ENCODE results near the gene CDK6. TPM values are rescaled to one million over a fixed set of nuclear protein-coding genes. Genes with fewer than 3 reads are reported as not detected.

The CDK6 gene
- total RNA-seq, 1 experiment from 2014 or later = 38.7 TPM

DNA sequence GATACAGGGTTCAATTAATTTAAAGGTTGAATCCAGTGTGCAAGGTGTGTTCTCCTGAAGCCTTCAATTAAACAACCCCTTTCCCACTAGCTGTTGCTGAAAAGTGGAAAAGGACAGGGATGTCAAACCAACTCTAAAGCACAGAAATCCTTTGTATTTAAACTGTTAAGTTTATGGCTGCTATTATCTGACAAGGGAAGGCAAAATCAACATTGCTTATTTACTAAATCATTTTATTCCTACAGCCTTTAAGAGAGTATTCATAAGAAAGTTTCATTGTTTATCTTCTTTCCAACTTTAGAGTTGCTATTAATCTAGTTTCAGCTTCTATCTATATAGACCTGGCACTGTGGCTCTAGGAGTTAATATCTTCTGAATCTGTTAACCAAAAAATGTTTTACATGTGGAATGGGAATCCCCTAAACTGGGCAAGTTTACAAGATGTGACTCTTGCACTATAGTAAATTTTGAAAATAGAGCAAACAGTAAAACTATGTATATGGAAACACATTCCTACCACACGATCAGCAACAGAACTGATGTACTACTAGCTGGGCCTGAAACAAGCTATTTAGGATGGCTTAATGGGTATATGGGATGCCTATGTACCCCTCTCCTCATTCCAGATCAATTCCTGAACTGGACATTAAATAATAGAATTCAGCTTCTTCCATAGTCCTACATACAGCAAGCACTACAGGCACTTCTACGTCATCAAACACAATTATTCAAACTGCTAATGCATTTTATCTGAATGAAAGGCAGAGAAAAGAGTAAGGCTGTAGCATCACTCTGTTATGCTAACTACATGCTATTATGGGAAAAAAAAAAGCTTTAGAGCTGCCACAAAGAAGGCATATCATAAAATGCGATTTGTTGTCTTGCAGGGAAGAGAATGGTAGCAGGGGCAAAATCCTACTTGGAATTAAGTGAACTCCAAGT lies 52.8 kb downstream of the CDK6 start:
- Histone ChIP-seq H3K4me3 (ENCODE audit: low read length) (no peak overlapping the region), H3K9ac (ENCODE audit: low read length) (no peak overlapping the region), H4K20me1 (ENCODE audit: low read length) (no peaks in the 10 kb centered on the region), H3K9me2 (replicated peaks; ENCODE audit: low read length) (no peaks in the 10 kb centered on the region), H3K27me3 (ENCODE audit: low read length) (no peaks in the 10 kb centered on the region), H3F3A (ENCODE audit: low read length, unreplicated experiment) (no peaks in the 10 kb centered on the region), H2AFZ (ENCODE audit: low read length) (no peak overlapping the region), H3K4me1 (ENCODE audit: insufficient read depth, low read length) (peaks cover 23% of the 10 kb centered on the region), H3K79me2 (ENCODE audit: low read length) (peaks cover 76% of the 10 kb centered on the region), H3K4me2 (ENCODE audit: low read length) (no peak overlapping the region), H3K9me3 (ENCODE audit: low read length) (peaks cover 4% of the 10 kb centered on the region; the same call in 1 of the 2 replicates), H3K36me3 (ENCODE audit: low read depth, low read length) (peaks cover 1% of the 10 kb centered on the region; the same call in 1 of the 2 replicates), H3K27ac (ENCODE audit: low read length) (no peak overlapping the region)
- DNase-seq (no peak), ATAC-seq (peak; percentile 40)
- no TSS peak for BruUV-seq (replicated peaks)
- TF ChIP-seq EZH2 (IDR thresholded peaks at IDR 0.05; ENCODE audit: low read length, unreplicated experiment) (no peak), EZH2phosphoT487 (IDR thresholded peaks at IDR 0.05; ENCODE audit: borderline replicate concordance, low read length) (no peak)
- TF ChIP-seq, protein P1, sequence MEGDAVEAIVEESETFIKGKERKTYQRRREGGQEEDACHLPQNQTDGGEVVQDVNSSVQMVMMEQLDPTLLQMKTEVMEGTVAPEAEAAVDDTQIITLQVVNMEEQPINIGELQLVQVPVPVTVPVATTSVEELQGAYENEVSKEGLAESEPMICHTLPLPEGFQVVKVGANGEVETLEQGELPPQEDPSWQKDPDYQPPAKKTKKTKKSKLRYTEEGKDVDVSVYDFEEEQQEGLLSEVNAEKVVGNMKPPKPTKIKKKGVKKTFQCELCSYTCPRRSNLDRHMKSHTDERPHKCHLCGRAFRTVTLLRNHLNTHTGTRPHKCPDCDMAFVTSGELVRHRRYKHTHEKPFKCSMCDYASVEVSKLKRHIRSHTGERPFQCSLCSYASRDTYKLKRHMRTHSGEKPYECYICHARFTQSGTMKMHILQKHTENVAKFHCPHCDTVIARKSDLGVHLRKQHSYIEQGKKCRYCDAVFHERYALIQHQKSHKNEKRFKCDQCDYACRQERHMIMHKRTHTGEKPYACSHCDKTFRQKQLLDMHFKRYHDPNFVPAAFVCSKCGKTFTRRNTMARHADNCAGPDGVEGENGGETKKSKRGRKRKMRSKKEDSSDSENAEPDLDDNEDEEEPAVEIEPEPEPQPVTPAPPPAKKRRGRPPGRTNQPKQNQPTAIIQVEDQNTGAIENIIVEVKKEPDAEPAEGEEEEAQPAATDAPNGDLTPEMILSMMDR (conservative IDR thresholded peaks at IDR 0.05; ENCODE audit: low read depth, low read length) = no peak
- intact Hi-C loops (cut with micrococcal nuclease) = loop anchor here (5.0 kb wide), 2 partner anchors 41 to 151 kb away; no protein-coding TSS in a partner anchor
- ChIA-PET POLR2A (ENCODE audit: unreplicated experiment) (interaction anchor here (0.7 kb wide), 2 partner anchors 16 to 1225 kb away, joined by 3 to 6 read pairs; no protein-coding TSS in a partner anchor), CTCF (no interaction called here)

- intact Hi-C loops (cut with micrococcal nuclease) = loop anchor here (5.0 kb wide), 2 partner anchors 41 to 151 kb away; no protein-coding TSS in a partner anchor
- Histone ChIP-seq H3K9me2 (replicated peaks; ENCODE audit: low read length) (no peaks in the 10 kb centered on the region), H3K9me3 (ENCODE audit: low read length) (no peaks in the 10 kb centered on the region), H3F3A (ENCODE audit: low read length, unreplicated experiment) (no peaks in the 10 kb centered on the region), H3K27me3 (ENCODE audit: low read length) (no peaks in the 10 kb centered on the region), H2AFZ (ENCODE audit: low read length) (no peak overlapping the region), H3K4me2 (ENCODE audit: low read length) (no peak overlapping the region), H3K79me2 (ENCODE audit: low read length) (peaks cover 77% of the 10 kb centered on the region), H3K9ac (ENCODE audit: low read length) (no peak overlapping the region), H3K4me3 (ENCODE audit: low read length) (no peak overlapping the region), H3K4me1 (ENCODE audit: insufficient read depth, low read length) (peaks cover 23% of the 10 kb centered on the region), H4K20me1 (ENCODE audit: low read length) (no peaks in the 10 kb centered on the region), H3K27ac (ENCODE audit: low read length) (no peak overlapping the region), H3K36me3 (ENCODE audit: low read depth, low read length) (no peaks in the 10 kb centered on the region)
- BruUV-seq (replicated peaks) = no TSS peak
- DNase-seq (no peak), ATAC-seq (no peak)
- CTCF ChIA-PET = no interaction called here
- TF ChIP-seq, protein P1 (conservative IDR thresholded peaks at IDR 0.05; ENCODE audit: low read depth, low read length) = no peak
- TF ChIP-seq EZH2phosphoT487 (IDR thresholded peaks at IDR 0.05; ENCODE audit: borderline replicate concordance, low read length) (no peak), EZH2 (IDR thresholded peaks at IDR 0.05; ENCODE audit: low read length, unreplicated experiment) (no peak)
- POLR2A ChIA-PET (ENCODE audit: unreplicated experiment) = interaction anchor here (0.7 kb wide), 2 partner anchors 16 to 1225 kb away, joined by 3 to 6 read pairs; no protein-coding TSS in a partner anchor
Measured at GRCh38 chr7:92782855-92783254, 53.5 kb downstream of the CDK6 start.
